GM12878 (cell line): ENCODE data around the gene MTA3. TPM values are rescaled to one million over a fixed set of nuclear protein-coding genes. Genes with fewer than 3 reads are reported as not detected.

Source experiments
- ATAC-seq: fragments of 200-7000 bp; cut with Tn5 transposase; 3 replicates; pipeline ENCODE4 v1.9.1; 2020; ENCODE audit warnings: mild to moderate bottlenecking, moderate library complexity
- BruUV-seq: library from RNA; stranded (reverse); fragments of 400-500 nt; replicated peaks from 2 replicates; lab custom pipeline; 2021; lab: Mats Ljungman, UMichigan
- CTCF ChIA-PET: fragments of 300-600 bp; sonication (Branson Sonifier 250); formaldehyde crosslinking; extraction: SDS; loops from one replicate; lab custom pipeline; 2021; ENCODE audit warnings: inconsistent platforms; lab: Yijun Ruan, JAX
- POLR2A ChIA-PET: fragments of 350-600 bp; formaldehyde crosslinking; extraction: SDS; loops from one replicate; lab custom pipeline; 2021; ENCODE audit warnings: inconsistent platforms; lab: Charles Lee
- RAD21 ChIA-PET: fragments of 300-600 bp; sonication (Branson Sonifier 250); formaldehyde crosslinking; loops from one replicate; lab custom pipeline; 2023; ENCODE audit warnings: antibody characterized with exemption; ENCODE audit not compliant: unreplicated experiment; lab: Charles Lee
- SMC1A ChIA-PET: fragments of 300-600 bp; sonication (Branson Sonifier 250); formaldehyde crosslinking; loops from one replicate; lab custom pipeline; 2023; ENCODE audit not compliant: unreplicated experiment, uncharacterized antibody; lab: Charles Lee
- DNase-seq: peaks from one replicate; pipeline ENCODE4 v3.0.0-alpha.2; 2011; ENCODE audit warnings: low read depth, low spot score
- FAIRE-seq: peaks from 3 replicates; lab custom pipeline; 2011; peaks lifted over from hg19 to GRCh38; lab: Jason Lieb, UNC
- H2AFZ ChIP-seq: 2 replicates; pipeline ENCODE4 v1.6.0; 2011; ENCODE audit warnings: low read depth, low read length, control low read depth; ENCODE audit not compliant: control insufficient read depth
- H3K27ac ChIP-seq: 2 replicates; pipeline ENCODE4 v1.5.1; 2011; ENCODE audit warnings: control low read depth; ENCODE audit not compliant: control insufficient read depth, insufficient read depth
- H3K27me3 ChIP-seq, 2 experiments: replicated peaks in 1 of 2; 2 replicates each; pipeline versions ENCODE4 v1.6.0 to v1.6.1; 2011; ENCODE audit warnings: low read length in 1 of 2; ENCODE audit not compliant: control insufficient read depth in 2 of 2, insufficient read depth in 2 of 2
- H3K36me3 ChIP-seq, 2 experiments: 2 replicates each; pipeline ENCODE4 v1.5.1; 2011; ENCODE audit warnings: low read length in 1 of 2; ENCODE audit not compliant: control insufficient read depth in 2 of 2, insufficient read depth in 2 of 2
- H3K4me1 ChIP-seq: 2 replicates; pipeline ENCODE4 v1.6.1; 2011; ENCODE audit warnings: mild to moderate bottlenecking, low read length, moderate library complexity, mixed read lengths; ENCODE audit not compliant: control insufficient read depth, insufficient read depth
- H3K4me2 ChIP-seq: 2 replicates; pipeline ENCODE4 v1.6.0; 2011; ENCODE audit warnings: control low read depth; ENCODE audit not compliant: control insufficient read depth, insufficient read depth
- H3K4me3 ChIP-seq: fragments of 200-600 bp; sonication (generic); 2 replicates; pipeline ENCODE4 v1.5.1; 2016
- H3K79me2 ChIP-seq: 2 replicates; pipeline ENCODE4 v1.6.0; 2011; ENCODE audit warnings: low read length; ENCODE audit not compliant: control insufficient read depth, insufficient read depth
- H3K9ac ChIP-seq: 2 replicates; pipeline ENCODE4 v1.8.0; 2011; ENCODE audit warnings: low read length, control low read depth, mixed read lengths; ENCODE audit not compliant: control insufficient read depth, insufficient read depth
- H3K9me3 ChIP-seq: replicated peaks from 3 replicates; pipeline ENCODE4 v1.5.1; 2011; ENCODE audit warnings: mild to moderate bottlenecking, low read length; ENCODE audit not compliant: control insufficient read depth, insufficient read depth
- H4K20me1 ChIP-seq: 2 replicates; pipeline ENCODE4 v1.6.0; 2011; ENCODE audit not compliant: control insufficient read depth, insufficient read depth
- ATF7 ChIP-seq: fragments of 450-650 bp; IDR thresholded peaks from 2 replicates; pipeline ENCODE4 v1.6.1; 2016; ENCODE audit warnings: low read depth, mild to moderate bottlenecking
- CBFB ChIP-seq: IDR thresholded peaks from 2 replicates; pipeline ENCODE4 v1.6.1; 2016; ENCODE audit warnings: antibody characterized with exemption, low read depth
- CHD1 ChIP-seq: IDR thresholded peaks from 2 replicates; pipeline ENCODE4 v1.6.1; 2012; ENCODE audit warnings: low read depth, low read length, improper control_type of control experiment
- FOS ChIP-seq: IDR thresholded peaks from 3 replicates; pipeline ENCODE4 v1.6.1; 2011; ENCODE audit warnings: borderline replicate concordance; ENCODE audit not compliant: insufficient read length; ENCODE audit errors: extremely low read depth
- JUNB ChIP-seq: IDR thresholded peaks from 2 replicates; pipeline ENCODE4 v1.6.1; 2016; ENCODE audit warnings: antibody characterized with exemption, mild to moderate bottlenecking
- NFXL1 ChIP-seq: fragments of 450-650 bp; IDR thresholded peaks from 2 replicates; pipeline ENCODE4 v1.6.1; 2017; ENCODE audit warnings: antibody characterized with exemption, mild to moderate bottlenecking, borderline replicate concordance
- NR2C1 ChIP-seq: fragments of 450-650 bp; IDR thresholded peaks from 2 replicates; pipeline ENCODE4 v1.6.1; 2017; ENCODE audit warnings: antibody characterized with exemption, mild to moderate bottlenecking, moderate library complexity
- NR2C2 ChIP-seq: IDR thresholded peaks from 2 replicates; pipeline ENCODE4 v1.6.1; 2011; ENCODE audit warnings: borderline replicate concordance, low read depth; ENCODE audit not compliant: control insufficient read depth, insufficient read length
- NR2F1 ChIP-seq: fragments of 450-650 bp; conservative IDR thresholded peaks from 2 replicates; pipeline ENCODE4 v1.6.1; 2017; ENCODE audit warnings: mild to moderate bottlenecking
- PML ChIP-seq: IDR thresholded peaks from 2 replicates; pipeline ENCODE4 v1.6.1; 2012; ENCODE audit warnings: low read length, inconsistent platforms
- POLR2AphosphoS5 ChIP-seq: IDR thresholded peaks from 2 replicates; pipeline ENCODE4 v1.6.1; 2011; ENCODE audit warnings: mild to moderate bottlenecking, low read length, inconsistent platforms
- RAD21 ChIP-seq: IDR thresholded peaks from 2 replicates; pipeline ENCODE4 v1.6.1; 2011; ENCODE audit warnings: mild to moderate bottlenecking, low read depth, low read length, moderate library complexity; ENCODE audit not compliant: insufficient read depth
- RBBP5 ChIP-seq: fragments of 200-600 bp; sonication (generic); conservative IDR thresholded peaks from 2 replicates; pipeline ENCODE4 v1.6.1; 2016
- STAT1 ChIP-seq: fragments of 450-650 bp; conservative IDR thresholded peaks from 2 replicates; pipeline ENCODE4 v1.6.1; 2014; ENCODE audit warnings: antibody characterized with exemption, mild to moderate bottlenecking
- YBX1 ChIP-seq: fragments of 450-650 bp; IDR thresholded peaks from 2 replicates; pipeline ENCODE4 v1.6.1; 2016; ENCODE audit warnings: antibody characterized with exemption
- ZNF207 ChIP-seq: fragments of 450-650 bp; IDR thresholded peaks from 2 replicates; pipeline ENCODE4 v1.6.1; 2014; ENCODE audit warnings: antibody characterized with exemption, mild to moderate bottlenecking, borderline replicate concordance
- ZSCAN29 ChIP-seq: fragments of 450-650 bp; IDR thresholded peaks from 2 replicates; pipeline ENCODE4 v1.6.1; 2017; ENCODE audit warnings: mild to moderate bottlenecking, moderate library complexity
- WGBS: methylation state at CpG from one replicate; pipeline ENCODE4 v1.1.6; 2016; ENCODE audit warnings: low lambda C conversion rate; ENCODE audit not compliant: insufficient replicate concordance, insufficient coverage; ENCODE audit errors: missing lambda C conversion rate; 5-methylcytosine and 5-hydroxymethylcytosine counted together
- in situ Hi-C: fragments of 300-500 bp; cut with MboI; formaldehyde crosslinking; loops from 9 replicates; pipeline ENCODE4 v1.14.3; 2018; ENCODE audit warnings: mixed read lengths
- intact Hi-C: fragments of 100-400 bp; cut with micrococcal nuclease; formaldehyde crosslinking; loops from one replicate; pipeline ENCODE4 v1.14.2; 2022; ENCODE audit not compliant: unreplicated experiment
- polyA plus RNA-seq, 11 experiments: library from polyadenylated mRNA; depleted of rRNA in 4 of 11; unstranded in 6 of 11; stranded (reverse) in 5 of 11; fragments of >200 nt; fragmentation: Nextera tagmentation in 4 of 11; fragmentation: Illumina TruSeq in 1 of 11; extraction: Ambion mirVana in 4 of 11; extraction: Trizol in 1 of 11; gene quantifications; 1 replicate in 1 of 11; 2 replicates in 10 of 11; pipeline versions ENCODE4 v1.2.1 to v1.2.3, GENCODE V29; 2011 to 2016; ENCODE audit warnings: inconsistent platforms in 2 of 11, missing spikeins in 2 of 11, low read depth in 1 of 11
- total RNA-seq, 4 experiments: library from RNA; depleted of rRNA in 3 of 4; stranded (reverse); fragments of >200 nt in 3 of 4; fragmentation: Illumina TruSeq in 1 of 4; extraction: Trizol in 1 of 4; gene quantifications; 2 replicates each; pipeline versions ENCODE4 v1.2.1 to v1.2.3, GENCODE V29; 2013 to 2021
- TF ChIP-seq, protein P1 (sequence below): IDR thresholded peaks from 2 replicates; pipeline ENCODE4 v1.6.1; 2012; ENCODE audit warnings: low read length, inconsistent platforms

Gene MTA3
- total and polyA plus RNA-seq, 10 of the 15 experiments (the other 5 are each of a cell fraction or from before 2014, with no cell fraction given): 17.6 to 45.5 (median 26.5) TPM

DNA sequence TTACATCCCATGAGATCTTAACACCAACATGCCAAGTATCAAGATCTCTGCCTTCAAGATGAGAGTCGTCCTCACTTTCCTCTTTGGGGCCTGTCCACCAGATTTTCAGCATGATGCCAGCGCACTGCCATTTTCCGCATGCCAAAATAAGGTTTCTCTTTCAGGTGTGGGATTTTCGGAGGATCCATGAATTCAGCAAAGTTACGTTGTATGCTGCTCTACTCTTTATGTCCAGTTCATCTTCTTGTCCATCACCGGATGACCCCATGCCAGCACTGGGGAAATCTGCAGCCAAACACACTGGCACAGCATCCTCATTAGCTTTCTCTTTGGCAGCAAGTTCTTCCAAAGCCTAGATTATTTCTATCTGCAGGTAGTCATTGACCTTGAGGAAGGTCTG, 228.8 kb downstream of the MTA3 start:
- intact Hi-C loops: loop anchor here (10.0 kb wide), 2 partner anchors 302 to 432 kb away; partner anchors contain the start of genes COX7A2L and KCNG3
- H2AFZ ChIP-seq: no peak overlapping the region
- 49% methylated on average over 6 of the region's 6 CpGs for WGBS
- ChIA-PET RAD21 (interaction anchor here (1.0 to 5.8 kb wide), 8 partner anchors 9 to 231 kb away, joined by 3 to 96 read pairs (median 10); no protein-coding TSS in a partner anchor), SMC1A (interaction anchor here (1.1 to 5.8 kb wide), 7 partner anchors 14 to 198 kb away, joined by 3 to 60 read pairs (median 5); no protein-coding TSS in a partner anchor), CTCF (interaction anchor here (3.7 to 5.7 kb wide), 2 partner anchors 14 to 75 kb away, joined by 16 to 69 read pairs; no protein-coding TSS in a partner anchor), POLR2A (interaction anchor here (0.6 to 5.3 kb wide), 8 partner anchors 10 to 769 kb away, joined by 3 to 99 read pairs (median 8); no protein-coding TSS in a partner anchor)
- H3K4me2 ChIP-seq: peak overlapping the region; percentile 85
- no peaks in the 10 kb centered on the region for H3K9me3 ChIP-seq
- no peaks in the 10 kb centered on the region for H3K36me3 ChIP-seq
- FAIRE-seq (no peak), ATAC-seq (no peak), DNase-seq (no peak)
- H3K4me3 ChIP-seq: peak overlapping the region; percentile 4; the same call in 1 of the 2 replicates
- no peaks in the 10 kb centered on the region for H4K20me1 ChIP-seq
- no peak overlapping the region for H3K9ac ChIP-seq
- in situ Hi-C loops: no loop called here
- TF ChIP-seq NR2C2 (no peak), POLR2AphosphoS5 (0 out of 2 replicates have a peak, but pooled peaks have one; percentile 20)
- peaks cover 16% of the 10 kb centered on the region for H3K4me1 ChIP-seq
- no TSS peak for BruUV-seq
- no peaks in the 10 kb centered on the region for H3K27me3 ChIP-seq
- peaks cover 28% of the 10 kb centered on the region for H3K79me2 ChIP-seq
- H3K27ac ChIP-seq: peak overlapping the region; percentile 99

DNA sequence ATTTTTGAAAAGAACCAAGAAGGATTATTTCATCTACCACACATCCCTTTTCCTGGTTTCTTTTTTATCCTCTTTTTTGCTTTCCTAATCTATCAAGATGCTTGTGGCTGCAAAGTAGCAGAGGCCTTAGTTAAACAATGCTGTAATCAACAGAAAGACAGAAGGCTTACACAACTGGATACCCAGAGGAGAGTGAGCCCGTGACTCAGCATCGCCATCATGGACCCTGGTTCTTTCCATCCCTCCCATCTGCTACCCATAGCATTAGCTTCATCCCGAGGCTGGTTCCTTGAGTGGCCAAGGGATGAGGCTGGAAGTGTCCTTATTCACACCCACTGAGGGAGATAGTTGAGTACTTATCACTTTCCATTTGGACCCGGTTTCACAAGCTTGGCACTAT, 231.4 kb downstream of the MTA3 start:
- intact Hi-C loops: loop anchor here (10.0 kb wide), 2 partner anchors 305 to 435 kb away; partner anchors contain the start of genes COX7A2L and KCNG3
- RAD21 ChIA-PET: interaction anchor here (1.3 kb wide), 1 partner anchor 10 kb away, joined by 13 read pairs; no protein-coding TSS in a partner anchor
- no peak overlapping the region for H3K4me2 ChIP-seq

More for the DNA sequence above, 231.4 kb downstream of the MTA3 start:
- Histone ChIP-seq H3K4me3 (no peak overlapping the region), H3K4me1 (peaks cover 16% of the 10 kb centered on the region), H2AFZ (no peak overlapping the region), H3K9ac (no peak overlapping the region), H3K36me3 (no peaks in the 10 kb centered on the region), H3K27me3 (no peaks in the 10 kb centered on the region), H3K27ac (no peak overlapping the region)
- ChIA-PET SMC1A (interaction anchor here (0.7 kb wide), 1 partner anchor 9 kb away, joined by 6 read pairs; no protein-coding TSS in a partner anchor), CTCF (interaction anchor here (0.8 to 2.4 kb wide), 4 partner anchors 11 to 136 kb away, joined by 3 to 14 read pairs (median 3); no protein-coding TSS in a partner anchor)
- DNase-seq (no peak), FAIRE-seq (no peak)
- TF ChIP-seq ZNF207 (no peak), CHD1 (no peak), ATF7 (no peak), FOS (no peak), NR2F1 (no peak), JUNB (no peak), RBBP5 (no peak), STAT1 (no peak), ZSCAN29 (no peak), NR2C1 (no peak), YBX1 (no peak), POLR2AphosphoS5 (no peak), NFXL1 (no peak), CBFB (no peak), PML (no peak), RAD21 (no peak)
- TF ChIP-seq, protein P1, sequence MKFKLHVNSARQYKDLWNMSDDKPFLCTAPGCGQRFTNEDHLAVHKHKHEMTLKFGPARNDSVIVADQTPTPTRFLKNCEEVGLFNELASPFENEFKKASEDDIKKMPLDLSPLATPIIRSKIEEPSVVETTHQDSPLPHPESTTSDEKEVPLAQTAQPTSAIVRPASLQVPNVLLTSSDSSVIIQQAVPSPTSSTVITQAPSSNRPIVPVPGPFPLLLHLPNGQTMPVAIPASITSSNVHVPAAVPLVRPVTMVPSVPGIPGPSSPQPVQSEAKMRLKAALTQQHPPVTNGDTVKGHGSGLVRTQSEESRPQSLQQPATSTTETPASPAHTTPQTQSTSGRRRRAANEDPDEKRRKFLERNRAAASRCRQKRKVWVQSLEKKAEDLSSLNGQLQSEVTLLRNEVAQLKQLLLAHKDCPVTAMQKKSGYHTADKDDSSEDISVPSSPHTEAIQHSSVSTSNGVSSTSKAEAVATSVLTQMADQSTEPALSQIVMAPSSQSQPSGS: no peak
- TF ChIP-seq, all 136 proteins: peak for 0
- Histone ChIP-seq H4K20me1 (no peaks in the 10 kb centered on the region), H3K79me2 (peaks cover 2% of the 10 kb centered on the region), H3K9me3 (no peaks in the 10 kb centered on the region)
- in situ Hi-C loops: no loop called here
- no TSS peak for BruUV-seq
- WGBS: 77% methylated on average over 4 of the region's 4 CpGs
- ATAC-seq: no peak
- POLR2A ChIA-PET: interaction anchor here (1.9 kb wide), 1 partner anchor 10 kb away, joined by 14 read pairs; no protein-coding TSS in a partner anchor
